IPS DF 4.7 (cell line): ENCODE measurements around the gene F12.
"Not testable (repeated sequence)": the region's sequence is repeated elsewhere in the genome, so short reads cannot be mapped to it uniquely, and the experiment has no call there.

Source experiments
- DNase-seq: peaks from one replicate; pipeline ENCODE4 v3.0.0-alpha.2; 2013; ENCODE audit warnings: low spot score; ENCODE audit errors: extremely low read depth

Gene F12

GRCh38 chr5:177370488-177371119, 38.8 kb downstream of the F12 start:
- no peak for DNase-seq

GRCh38 chr5:177369645-177370440, 39.5 kb downstream of the F12 start:
- DNase-seq, result no peak

GRCh38 chr5:177368869-177369644, 40.3 kb downstream of the F12 start:
- DNase-seq, result no peak

GRCh38 chr5:177367981-177368868, 41.1 kb downstream of the F12 start:
- no peak for DNase-seq

- DNase-seq, result no peak
Measured at GRCh38 chr5:177367323-177367848, 42.0 kb downstream of the F12 start.

- DNase-seq, result no peak
Measured at GRCh38 chr5:177366528-177367322, 42.6 kb downstream of the F12 start.

- no peak for DNase-seq
Measured at GRCh38 chr5:177365845-177366527, 43.4 kb downstream of the F12 start.

- no peak for DNase-seq
Measured at GRCh38 chr5:177364159-177364962, 45.0 kb downstream of the F12 start.

- DNase-seq, result no peak
Measured at GRCh38 chr5:177363565-177363964, 45.8 kb downstream of the F12 start.

- DNase-seq, result no peak
Measured at GRCh38 chr5:177362610-177363507, 46.5 kb downstream of the F12 start.

- no peak for DNase-seq
Measured at GRCh38 chr5:177362292-177362609, 47.1 kb downstream of the F12 start.

- DNase-seq, result no peak
Measured at GRCh38 chr5:177361418-177362291, 47.7 kb downstream of the F12 start.

- DNase-seq, result not testable (repeated sequence)
Measured at GRCh38 chr5:177360740-177361139, 48.6 kb downstream of the F12 start.

- DNase-seq, result no peak
Measured at GRCh38 chr5:177359860-177360259, 49.5 kb downstream of the F12 start.

GRCh38 chr5:177359451-177359851, 49.9 kb downstream of the F12 start:
- DNase-seq, result no peak

GRCh38 chr5:177358370-177358819, 51.0 kb downstream of the F12 start:
- DNase-seq, result no peak
